SKM-1 treated with dmso at 0.1 percent for 144 hours (cell line): ENCODE data around the gene FXN.
"Not testable (repeated sequence)": the region's sequence is repeated elsewhere in the genome, so short reads cannot be mapped to it uniquely, and the experiment has no call there.

Experiments
- DNase-seq: peaks from one replicate; lab custom pipeline; 2025; ENCODE audit not compliant: unreplicated experiment; lab: John Stamatoyannopoulos, UW

FXN gene

DNA sequence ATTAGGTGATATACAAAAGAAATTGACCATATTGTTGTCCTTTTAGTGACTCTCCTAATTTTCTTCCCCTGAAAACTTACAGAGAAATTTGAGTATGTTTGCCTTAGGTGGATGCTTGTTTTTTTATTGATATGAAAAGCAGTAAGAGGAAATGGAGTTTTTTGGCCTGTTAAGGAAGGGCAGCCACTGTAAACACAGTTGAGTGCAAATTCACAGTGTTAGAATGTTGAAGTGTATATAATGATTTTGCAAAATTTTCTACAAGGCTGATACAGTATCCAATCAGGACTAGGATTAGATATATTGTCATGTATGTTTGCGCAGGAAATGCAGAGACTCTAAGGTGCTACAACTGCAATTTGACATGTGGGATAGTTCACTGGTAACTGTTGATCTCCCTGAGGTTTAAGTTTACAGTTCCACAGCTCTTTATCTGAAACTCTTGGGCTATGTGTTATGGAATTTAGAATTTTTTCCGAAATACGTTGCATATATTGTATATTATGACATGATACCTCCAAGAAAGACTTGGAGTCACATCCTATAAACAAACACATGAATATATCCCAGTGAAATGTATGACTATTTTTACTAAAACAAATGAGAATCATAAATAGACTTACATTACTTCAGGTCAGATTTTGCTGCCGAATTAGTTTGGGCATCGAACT lies 62.5 kb downstream of the FXN start:
- DNase-seq: no peak

DNA sequence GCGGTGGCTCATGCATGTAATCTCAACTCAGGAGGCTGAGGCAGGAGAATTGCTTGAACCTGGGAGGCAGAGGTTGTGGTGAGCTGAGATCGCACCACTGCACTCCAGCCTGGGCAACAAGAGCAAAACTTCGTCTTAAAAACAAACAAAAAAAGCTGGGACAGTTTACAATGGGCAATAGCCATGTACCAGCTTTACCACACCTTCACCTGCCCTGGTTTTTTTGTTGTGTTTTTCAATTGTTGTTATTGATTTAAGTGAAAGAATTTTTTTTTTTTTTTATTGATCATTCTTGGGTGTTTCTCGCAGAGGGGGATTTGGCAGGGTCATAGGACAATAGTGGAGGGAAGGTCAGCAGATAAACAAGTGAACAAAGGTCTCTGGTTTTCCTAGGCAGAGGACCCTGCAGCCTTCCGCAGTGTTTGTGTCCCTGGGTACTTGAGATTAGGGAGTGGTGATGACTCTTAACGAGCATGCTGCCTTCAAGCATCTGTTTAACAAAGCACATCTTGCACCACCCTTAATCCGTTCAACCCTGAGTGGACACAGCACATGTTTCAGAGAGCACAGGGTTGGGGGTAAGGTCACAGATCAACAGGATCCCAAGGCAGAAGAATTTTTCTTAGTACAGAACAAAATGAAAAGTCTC lies 67.9 kb downstream of the FXN start:
- DNase-seq: not testable (repeated sequence)

DNA sequence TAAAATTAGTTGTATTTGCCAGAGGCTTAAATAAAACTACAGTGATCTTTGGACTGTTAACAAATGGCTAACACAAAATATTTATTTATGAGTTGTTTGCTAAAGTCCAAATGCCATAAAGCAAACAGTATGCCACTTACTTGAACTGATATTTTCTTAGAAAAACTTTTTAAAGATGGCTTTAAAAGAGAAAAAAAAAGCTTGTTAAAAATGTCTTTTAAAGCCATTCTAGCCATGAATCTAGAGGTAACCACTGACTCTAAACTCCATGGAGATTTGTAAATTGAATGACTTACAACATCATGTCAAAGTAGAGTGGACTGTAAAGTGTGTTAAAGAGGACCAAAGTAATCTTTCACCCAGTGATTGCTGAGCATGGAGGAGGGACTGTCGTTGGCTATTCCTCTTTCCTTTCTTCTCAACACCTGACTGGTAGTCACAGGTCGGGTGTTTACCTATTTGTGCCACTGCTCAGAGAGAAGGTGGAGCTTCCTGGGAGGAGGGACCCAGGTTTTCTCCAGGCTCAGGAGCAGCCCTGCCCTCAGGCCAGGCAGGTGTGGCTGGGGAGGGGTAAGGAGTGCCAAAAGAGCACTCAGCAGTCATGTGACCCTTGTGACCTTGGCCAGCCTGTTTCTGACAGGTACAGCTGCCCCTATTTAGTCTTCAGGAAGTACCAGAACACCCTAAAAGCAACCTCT lies 69.4 kb downstream of the FXN start:
- DNase-seq: no peak

DNA sequence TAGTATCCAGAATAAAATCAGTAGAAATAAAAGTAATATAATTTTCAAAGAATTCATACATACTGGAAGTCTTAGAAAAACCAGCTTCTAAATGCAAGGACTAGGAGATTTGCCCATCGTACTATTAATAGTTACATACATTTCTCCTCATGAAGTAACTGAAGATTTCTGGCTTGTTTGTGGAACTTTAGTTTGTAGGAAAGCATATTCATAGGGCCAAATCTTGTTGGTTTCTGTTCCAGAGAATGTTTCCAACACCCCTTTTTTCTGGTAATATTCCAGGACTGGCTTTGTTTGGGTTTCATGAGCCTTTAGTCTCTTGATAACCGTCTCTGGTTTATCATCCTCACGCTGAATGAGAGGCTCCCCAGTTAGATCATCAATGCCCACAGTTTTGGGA lies 72.2 kb downstream of the FXN start:
- no peak for DNase-seq

DNA sequence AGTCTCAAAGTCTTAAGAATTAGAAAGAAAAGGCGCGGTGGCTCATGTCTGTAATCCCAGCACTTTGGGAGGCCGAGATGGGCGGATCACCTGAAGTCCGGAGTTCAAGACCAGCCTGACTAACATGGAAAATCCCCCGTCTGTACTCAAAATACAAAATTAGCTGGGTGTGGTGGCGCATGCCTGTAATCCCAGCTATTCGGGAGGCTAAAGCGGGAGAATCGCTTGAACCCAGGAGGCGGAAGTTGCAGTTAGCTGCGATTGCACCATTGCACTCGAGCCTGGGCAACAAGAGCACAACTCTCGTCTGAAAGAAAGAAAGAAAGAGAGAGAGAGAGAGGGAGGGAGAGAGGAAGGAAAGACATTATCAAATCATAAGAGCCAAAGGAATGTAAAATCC lies 73.2 kb downstream of the FXN start:
- DNase-seq: not testable (repeated sequence)

DNA sequence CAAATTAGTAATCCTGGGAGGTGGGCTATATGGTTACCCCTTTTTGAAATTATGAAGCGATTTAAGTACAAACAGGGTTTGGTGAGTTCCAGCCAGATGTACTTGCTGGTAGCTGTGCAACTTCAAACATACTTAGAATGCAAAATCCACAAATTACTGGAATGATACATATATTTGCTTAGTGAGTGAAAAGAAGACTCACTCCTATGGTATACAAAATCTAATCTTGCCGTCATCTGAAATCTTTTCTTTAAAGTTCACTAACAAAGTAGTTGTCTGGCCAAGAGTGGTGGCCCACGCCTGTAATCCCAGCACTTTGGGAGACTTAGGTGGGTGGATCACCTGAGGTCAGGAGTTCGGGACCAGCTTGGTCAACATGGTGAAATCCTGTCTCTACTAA lies 73.6 kb downstream of the FXN start:
- DNase-seq: no peak

DNA sequence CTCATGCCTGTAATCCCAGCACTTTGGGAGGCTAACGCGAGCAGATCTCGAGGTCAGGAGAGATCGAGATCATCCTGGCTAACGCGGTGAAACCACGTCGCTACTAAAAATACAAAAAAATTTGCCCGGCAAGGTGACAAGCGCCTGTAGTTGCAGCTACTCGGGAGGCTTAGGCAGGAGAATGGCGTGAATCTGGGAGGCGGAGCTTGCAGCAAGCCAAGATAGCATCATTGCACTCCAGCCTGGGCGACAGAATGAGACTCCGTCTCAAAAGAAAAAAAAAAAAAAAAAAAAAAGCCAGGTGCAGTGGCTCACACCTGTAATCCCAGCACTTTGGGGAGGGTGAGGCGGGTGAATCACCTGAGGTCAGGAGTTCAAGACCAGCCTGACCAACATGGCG lies 77.1 kb downstream of the FXN start:
- DNase-seq: not testable (repeated sequence)

DNA sequence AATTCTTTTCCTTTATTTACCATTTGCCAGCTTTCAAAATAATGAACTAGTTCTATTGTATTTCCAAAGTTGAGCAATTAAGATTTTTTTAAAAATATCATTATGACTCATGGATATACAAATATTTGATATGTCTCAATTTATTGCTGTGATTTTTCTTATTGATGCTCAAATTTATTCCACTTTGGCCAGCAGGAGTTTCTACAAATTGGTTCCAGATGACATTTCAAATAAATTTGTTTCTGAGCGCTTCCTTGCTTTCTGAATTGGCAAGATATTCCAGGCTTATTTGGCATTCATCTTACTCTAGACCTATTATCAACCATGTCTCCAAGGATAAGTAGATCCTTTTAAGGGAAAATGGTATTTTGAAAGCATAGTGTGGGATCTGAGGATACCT lies 80.1 kb downstream of the FXN start:
- no peak for DNase-seq

DNA sequence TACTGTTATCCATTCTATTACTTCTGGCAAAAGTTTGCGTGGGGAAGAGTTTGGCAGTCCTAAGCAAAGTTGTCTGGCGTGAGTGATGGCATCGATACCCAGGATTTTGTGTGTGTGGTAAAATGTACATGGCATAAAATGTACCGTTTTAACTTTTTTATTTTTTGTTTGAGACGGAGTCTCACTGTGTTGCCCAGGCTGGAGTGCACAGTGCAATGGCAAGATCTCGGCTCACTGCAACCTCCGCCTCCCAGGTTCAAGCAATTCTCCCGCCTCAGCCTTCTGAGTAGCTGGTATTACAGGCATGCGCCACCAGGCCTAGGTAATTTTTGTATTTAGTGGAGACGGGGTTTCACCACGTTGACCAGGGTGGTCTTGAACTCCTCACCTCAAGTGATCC lies 83.1 kb downstream of the FXN start:
- no peak for DNase-seq

DNA sequence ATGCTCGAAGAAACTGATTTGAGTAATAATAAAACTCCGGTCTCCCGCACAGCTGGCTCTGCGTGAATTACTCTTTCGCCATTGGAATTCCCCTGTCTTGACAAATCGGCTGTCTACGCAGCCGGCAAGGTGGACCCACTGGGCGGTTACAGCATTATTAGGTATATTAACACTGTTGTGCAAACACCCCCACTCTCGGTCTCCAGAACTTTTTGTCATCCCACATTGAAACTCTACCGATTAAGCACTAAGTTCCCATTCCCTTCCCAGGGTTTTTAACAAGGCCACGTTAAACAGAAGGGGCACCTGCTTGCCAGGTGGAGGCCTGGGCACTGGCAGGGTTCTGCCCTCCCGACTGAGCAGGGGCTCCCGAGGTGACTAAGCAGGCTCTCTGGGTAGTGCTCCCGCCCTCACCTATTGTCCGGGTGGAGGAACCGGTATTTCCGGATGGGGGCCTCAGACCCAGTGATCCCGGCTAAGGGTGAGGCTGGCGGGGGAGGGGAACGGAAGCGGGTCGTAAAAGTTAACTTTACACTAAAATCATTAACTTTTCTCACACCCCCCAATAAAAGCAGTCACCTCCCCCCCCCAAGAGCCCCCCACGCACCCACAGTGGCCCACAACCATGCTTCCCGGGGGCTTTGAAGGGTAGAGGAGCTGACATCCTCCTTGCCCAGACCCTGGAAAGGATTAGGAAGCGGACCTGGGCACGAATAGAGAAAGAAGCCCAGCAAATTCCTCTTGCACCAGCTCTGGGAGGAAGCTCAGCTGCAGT lies 85.0 kb downstream of the FXN start:
- DNase-seq: no peak

DNA sequence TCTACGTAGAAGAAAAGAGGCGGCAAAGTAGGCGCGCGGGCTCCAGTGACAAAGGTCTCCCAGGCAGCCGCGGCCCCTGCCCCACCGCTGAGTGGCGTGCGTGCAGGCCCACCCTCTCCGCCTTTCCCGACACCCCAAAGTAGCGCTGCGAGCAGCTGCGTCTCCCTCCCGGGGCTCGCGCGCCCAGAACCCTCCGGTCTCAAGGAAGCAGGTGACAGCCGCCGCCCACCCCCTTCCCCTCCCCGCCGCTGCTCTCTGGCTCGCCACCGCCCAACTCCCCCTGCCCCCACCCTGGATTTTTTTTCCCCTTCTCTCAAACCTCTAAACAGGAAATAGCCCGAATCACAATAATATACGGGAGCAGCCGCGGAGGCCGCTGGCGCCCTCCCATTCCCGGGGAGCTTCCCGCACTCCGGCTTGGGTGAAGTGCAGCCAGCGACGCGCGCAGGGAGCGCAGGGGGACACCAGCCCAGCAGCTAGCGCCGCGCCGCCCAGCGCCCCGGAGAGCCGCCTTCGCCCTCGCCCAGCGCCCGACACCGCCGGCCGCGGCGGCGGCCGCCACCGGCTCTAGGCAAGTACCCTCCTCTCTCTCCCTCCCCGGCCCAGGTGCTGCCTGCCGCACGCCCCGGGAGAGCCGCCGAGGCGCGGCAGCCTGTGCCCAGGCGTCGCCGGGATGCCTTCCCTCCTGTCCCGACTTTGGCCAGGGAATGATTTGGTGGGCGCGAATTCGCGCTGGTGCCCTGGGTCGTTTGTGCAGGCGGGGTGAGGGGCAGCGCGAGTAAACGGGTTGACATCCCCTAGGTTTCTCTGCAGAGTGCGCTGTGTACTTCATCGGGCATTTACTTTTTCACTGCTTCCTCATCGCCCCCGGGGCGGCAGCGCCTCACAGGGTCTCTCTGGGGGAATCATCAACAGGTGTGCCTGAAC lies 85.9 kb downstream of the FXN start:
- DNase-seq: no peak

DNA sequence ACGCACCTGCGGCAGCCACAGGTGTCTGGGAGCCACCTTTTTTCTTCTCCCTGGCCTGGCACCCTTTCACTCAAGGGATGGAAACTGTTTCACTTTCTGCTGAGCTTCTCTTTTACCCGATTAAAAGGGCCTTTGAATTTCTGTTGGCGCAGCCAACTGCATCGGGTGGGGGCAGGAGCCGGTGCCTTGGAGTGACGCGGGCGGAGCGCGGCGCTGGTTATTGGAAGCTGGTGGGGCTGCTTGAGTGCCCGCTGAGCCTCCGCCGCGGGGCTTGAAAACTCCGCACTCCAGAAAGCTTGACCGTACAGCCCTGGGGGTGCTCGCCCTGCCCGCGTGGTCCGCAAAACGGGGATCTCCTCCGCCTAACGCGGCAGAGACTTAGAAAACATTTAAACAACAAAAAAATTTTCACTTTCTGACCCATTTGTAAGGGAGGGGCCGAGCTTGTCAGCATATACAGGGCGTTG lies 86.6 kb downstream of the FXN start:
- DNase-seq: no peak

DNA sequence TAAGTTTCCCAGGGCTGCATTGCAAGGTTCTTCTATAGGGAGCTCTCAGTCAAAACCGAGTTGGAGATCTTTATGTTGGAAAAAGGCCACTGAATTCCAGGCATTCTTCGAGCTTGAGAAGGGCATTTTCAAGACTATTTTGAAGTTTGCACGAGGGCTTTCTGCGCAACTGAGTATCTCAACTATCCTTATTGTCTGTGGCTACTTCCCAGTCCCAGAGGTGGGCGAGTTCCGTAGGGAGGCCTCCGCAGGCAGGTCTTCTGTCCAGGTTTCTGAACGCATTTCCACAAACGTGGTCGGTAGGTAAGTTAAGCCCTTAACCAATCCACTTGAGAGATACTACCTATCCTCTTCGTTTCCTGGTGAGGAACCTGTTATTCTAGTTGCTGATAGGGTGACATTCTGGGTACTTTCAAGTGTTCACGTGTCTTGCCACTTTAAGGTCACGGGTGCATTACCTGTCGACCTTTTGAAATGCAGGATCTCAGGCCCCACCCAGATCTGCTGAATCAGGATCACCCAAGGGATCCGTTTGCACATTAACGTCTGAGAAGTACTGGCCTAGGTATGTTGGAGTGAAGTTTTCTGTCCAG lies 87.1 kb downstream of the FXN start:
- no peak for DNase-seq

DNA sequence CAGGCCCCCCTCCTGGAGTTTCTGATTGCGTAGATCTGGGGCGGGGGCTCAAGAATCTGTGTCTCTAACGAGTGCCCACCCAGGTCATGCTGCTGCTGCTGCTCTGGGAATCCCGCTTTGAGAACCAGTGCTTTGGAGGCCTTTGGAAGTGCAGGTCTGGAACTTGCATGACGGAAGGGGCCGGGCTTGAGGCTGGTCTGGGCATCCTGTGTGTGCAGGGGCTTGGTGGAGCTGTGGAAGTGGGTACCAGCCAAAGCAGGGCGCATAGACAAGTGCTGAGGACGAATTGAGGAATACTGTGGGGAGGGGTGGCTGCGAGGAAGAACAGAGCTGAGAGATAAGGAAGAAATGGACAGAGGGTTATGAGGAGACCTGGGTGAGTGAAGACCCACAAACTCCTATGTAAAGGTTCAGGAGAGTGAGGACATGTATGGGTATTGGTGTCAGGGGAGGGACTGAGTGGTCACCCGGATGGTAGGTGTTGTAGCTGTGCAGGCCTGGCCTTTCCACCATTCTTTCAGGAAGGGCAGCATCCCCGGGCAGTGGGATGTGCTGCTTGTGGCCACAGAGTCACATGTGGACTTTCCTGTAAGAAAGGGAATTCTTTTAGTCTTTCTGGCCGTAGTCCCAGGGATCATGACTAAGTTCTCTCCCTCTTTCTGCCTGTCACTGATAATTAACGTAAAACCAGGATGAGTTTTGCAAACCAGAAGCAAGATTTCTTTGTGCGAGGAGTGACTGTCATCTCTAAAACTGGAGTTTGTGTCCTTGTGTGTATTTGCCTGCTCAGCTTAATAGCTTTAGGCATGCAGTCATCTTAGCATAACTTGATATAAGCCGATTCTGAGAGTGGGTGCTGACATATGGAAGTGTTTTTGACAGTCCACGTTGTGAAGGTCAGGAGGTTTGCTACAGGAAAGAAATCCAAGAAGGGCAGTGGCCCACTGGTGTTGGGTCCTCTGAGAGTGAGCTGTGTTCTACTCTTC lies 95.2 kb downstream of the FXN start:
- no peak for DNase-seq

DNA sequence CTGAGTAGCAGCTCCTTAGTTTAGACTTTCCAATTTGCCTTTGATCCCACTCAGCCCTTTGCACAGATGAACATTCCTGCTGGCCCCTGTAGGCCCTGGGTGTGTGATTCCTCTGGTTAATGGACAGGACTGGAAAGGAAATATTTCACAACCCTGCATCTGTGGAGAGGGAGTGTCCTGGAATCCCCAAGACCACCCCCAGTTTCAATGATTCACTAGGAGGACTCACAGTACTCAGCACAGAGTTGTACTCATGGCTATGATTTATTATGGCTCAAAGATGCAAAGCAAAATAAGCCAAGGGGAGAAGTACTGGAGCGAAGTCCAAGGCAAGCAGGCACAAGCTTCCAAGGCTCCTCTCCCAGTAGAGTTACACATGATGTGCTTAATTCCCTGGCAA lies 96.1 kb downstream of the FXN start:
- DNase-seq: no peak

DNA sequence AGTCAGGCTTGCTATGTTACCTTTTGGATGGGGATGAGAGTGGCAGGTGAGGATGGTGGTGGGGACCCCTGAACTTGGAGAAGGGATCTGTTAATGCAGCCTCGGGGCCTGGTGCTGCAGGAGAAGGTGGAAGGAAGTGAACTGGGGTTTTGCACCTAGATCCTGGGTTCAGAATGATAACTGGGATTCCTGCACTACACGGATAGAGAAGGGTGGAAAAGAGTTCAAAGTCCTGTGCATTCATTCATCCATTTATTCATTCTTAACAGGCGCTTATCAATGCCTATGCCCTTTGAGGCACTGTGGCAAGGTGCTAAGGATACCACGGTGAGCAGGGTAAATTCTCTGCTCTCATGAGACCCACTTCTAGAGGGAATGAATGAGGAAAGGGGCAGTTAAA lies 96.8 kb downstream of the FXN start:
- DNase-seq: no peak

DNA sequence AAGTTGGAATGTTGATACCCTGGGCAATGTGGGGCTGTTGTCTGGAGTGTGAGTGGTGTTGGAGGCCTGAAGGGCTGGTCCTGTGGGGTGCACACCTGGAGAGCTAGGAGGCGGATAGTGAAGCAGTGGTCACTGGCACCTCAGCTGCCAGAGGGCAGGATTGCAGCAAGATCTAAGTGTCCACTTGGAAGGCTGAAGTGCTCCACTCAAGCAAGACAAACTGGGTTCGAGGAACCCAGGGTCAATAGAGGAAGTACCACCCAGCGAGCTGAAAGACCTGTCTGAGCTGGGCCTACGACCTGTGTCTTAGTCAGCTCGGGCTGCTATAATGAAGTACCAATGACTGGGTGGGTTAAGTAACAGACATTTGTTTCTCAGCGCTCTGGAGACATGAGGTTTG lies 98.9 kb downstream of the FXN start:
- no peak for DNase-seq

DNA sequence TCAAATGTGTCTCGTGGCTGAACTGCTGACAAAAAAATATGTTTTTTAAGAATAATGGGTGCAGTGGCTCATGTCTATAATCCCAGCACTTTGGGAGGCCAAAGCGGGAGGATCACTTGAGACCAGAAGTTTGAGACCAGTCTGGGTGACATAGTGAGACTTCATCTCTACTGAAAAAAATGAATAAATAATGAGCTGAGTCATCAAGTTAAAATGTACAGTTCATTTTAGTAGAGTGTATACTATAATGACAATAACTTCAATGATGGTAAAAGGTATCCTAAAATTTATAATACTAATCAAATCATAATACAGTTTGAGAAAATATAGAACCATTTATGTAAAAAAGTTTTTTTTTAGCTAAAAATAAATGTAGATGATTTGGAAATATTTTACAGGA lies 100.6 kb downstream of the FXN start:
- no peak for DNase-seq

DNA sequence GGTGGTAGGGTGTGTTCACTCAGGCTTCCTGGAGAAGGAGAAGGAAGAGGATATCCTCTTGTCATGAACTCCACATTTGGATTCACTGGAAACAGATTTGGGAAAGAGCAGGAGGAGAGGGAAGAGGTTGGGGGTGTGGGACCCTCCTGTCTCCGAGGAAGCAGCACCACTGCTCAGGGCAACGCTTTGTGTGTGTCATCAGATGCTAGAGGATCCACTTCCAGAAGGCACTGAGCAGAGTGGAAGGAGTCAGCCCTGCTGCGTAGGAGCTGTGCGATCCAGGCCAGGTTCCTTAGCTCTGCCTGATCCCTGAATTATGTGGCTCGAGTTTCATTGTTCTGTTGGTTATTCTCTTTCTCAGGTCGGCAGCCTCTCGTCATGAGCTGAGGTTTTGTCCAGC lies 101.2 kb downstream of the FXN start:
- no peak for DNase-seq
